NCI-H510A (cell line): Measurements from ENCODE around the gene TECTA.

ENCODE experiments used
- DNase-seq: peaks from one replicate; lab custom pipeline; 2025; lab: John Stamatoyannopoulos, UW

TECTA gene

DNA sequence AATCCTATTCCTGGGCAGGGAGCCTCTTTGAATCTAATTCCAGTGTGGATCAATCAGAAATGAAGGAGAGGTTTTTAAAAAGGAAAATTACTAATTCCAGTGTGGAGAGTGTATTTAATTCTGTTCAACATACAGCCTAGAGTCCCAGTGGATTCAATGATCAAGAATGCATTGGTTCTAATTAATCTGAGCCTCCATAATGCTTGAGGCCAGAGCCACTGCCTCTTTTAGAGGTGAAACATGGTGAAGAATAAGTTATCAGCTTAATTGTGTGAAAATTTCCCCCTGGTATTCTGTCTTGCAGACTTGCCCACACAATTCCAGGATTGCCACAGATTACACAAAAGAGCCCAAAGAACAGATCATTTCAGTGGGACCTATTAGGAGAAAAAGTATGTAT is 87.7 kb downstream of the TECTA start:
- no peak for DNase-seq

DNA sequence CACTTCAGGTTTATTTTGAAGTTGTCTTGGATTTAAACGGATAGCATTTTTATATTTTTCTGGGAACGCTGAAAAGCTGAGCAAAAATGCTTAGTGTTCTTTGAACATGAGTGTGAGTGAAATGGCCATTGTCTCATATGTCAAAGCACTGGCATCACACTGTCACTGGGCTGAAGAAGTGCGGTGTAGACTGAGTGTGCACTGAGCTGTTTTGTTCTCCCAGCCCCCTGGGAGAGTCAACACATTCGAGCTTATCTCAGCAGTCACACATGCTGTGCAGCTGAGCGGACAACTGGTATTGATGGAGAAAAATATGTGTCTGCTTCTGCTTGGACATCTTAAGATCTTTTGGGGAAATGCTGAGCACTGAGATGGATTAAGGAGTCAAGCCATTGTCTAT is 90.8 kb downstream of the TECTA start:
- DNase-seq, result no peak

DNA sequence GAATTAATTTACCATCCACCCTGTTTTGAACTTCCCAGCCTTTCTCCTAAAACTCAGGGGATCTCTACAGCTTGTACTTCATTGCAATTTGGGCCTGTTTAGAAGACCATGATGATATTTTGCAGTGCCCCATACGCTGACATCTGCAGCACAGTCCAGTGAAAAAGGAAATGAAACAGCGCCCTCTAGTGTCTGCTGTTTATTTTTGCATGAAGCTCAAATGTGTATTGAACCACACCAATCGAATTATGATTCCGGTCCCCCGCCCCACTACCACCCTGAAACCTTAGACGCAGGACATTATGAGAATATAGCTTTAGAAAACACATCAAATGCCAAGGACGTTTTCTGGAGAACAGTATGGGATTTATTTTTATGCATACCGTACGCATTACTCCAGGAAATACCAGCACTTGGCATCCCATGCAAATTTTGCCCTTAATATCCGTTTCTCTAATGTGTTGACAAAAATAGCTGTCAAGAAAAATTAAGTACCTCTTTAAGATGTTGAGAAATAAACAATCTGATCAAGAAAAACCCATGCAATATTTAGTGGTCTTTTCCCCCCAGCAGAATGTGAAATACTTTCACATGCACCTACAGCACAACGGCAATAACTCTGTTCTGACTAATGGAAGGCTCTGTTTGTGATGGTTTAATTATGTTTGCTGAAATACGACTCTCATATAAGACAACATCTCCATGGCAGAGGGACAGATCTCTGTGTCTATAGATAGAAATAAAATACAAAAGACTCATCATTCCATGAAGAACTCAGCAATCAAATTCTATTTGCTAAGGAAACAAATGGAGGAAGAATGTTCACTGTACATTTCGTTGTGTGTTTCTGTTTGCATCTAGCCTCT is 93.9 kb downstream of the TECTA start:
- no peak for DNase-seq

DNA sequence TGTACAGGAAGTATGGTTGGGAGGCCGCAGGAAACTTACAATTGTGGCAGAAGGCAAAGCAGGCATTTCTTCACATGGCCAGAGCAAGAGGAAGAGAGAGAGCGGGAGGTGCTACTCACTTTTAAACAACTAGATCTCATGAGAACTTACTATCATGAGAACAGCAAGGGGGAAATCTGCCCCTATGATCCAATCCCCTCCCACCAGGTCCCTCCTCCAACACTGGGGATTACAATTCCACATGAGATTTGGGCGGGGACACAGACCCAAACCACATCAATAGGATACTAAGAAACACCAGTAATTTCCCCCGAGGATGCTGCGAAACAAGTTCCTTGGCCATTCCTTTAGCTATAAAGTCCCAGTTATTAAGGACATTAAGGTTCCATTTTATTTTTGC is 97.4 kb downstream of the TECTA start:
- no peak for DNase-seq

DNA sequence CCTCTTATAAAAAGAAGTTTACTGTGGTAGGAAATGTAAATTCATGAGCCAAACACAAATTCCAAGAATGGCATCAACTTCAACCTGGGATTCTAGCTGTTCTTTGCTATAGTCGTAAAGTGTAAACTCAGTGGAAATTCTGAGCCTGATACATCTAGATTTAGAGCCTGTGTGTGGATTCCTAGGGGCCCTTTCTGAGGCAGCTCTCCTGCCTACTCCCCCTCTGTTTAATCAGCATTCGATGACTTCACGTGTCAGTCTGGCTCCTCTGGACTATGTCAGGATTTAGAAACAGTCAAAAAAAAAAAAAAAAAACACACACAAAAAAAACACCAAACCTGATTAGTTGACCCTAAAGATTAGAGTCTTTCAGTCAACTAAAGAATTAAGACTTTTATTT is 98.5 kb downstream of the TECTA start:
- no peak for DNase-seq

DNA sequence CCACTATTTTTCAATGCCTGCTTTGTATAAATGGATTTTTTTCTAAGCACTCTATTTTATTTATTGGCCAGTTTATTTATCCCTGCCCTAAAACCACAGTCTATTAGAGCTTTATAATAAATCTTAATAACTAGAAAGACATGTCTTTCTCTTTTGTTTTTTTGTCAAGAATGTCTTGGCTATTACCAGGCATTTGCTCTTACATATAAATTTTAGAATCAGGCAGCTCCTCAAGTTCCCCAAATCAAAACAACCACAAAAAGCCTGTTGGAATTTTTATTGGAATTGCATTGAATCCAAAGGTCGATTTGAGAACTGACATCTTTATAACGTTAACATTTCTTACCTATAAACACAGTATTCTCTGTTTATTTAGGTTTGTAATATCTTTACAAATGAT is 105.8 kb downstream of the TECTA start:
- DNase-seq, result no peak

DNA sequence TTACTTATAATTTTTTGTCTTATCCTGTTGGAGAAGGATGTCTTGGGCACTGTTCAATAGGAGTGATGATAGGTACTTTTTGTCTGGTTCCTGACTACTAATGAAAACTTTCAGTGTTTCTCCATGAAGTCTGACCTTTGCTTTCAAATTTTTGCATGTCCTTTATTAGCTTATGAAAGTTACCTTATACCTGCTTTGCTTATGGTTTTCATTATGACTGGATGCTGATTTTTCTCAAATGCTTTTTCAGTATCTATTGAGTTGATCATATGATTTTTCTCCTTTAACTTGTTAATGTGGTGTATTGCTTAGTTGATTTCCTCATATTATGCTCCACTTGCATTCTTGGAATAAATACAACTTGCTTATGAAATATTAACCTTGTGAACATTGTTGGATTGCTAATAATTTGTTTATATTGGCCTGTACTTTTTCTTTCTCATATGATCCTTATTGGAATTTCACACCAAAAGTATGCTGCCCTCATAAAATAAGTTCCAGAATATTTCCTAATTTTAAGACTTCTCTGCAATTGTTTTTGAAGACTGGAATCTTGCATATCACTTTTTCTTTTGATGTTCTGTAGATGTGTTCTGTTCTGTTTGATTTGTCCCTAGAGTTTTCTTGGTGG is 106.6 kb downstream of the TECTA start:
- DNase-seq, result no peak

DNA sequence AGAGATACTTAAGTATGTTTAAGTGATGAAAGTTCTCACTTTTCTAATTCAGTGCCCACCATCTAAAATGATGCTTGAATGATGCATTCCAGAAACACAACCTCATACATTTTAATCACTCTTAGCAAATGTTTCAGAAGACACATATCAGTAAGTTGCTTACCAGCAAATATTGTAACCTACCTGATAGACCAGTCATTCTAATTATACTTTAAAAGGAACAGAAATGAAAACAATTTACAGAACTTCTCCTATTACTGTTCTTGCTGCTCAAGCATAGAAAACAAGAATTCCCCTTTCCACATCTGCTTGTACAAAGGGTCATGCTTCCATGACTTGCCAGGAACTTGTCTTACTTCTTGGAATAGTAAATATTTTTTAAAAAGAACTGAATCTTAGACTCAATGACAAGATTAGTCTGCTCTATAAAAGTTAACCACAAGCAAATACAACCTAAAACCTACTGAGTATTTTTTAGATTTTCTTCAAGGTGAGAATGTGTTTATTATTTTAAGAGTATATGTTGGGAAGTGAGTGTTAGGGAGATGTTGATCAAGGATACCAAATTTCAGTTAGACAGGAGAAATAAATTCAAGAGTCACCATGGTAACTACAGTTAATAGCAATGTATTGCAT is 109.5 kb downstream of the TECTA start:
- no peak for DNase-seq

DNA sequence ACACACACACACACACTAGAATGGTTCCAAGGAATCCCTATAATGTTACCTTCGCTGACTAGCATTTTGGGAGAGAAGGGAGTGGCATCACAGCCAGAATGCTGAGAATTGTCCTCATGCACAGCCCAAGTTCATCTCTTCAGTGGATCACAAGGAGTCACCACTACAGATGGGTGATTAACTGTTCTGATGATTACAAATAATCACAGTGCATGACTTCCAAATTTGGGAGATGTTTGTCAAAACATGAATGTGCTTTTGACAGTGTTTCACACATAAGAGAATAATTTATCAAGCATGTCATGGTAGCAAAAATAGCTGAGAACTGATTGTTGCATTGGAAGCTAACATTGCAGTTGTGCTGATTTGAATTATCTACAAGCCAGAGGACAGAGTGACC is 110.6 kb downstream of the TECTA start:
- DNase-seq, result no peak

DNA sequence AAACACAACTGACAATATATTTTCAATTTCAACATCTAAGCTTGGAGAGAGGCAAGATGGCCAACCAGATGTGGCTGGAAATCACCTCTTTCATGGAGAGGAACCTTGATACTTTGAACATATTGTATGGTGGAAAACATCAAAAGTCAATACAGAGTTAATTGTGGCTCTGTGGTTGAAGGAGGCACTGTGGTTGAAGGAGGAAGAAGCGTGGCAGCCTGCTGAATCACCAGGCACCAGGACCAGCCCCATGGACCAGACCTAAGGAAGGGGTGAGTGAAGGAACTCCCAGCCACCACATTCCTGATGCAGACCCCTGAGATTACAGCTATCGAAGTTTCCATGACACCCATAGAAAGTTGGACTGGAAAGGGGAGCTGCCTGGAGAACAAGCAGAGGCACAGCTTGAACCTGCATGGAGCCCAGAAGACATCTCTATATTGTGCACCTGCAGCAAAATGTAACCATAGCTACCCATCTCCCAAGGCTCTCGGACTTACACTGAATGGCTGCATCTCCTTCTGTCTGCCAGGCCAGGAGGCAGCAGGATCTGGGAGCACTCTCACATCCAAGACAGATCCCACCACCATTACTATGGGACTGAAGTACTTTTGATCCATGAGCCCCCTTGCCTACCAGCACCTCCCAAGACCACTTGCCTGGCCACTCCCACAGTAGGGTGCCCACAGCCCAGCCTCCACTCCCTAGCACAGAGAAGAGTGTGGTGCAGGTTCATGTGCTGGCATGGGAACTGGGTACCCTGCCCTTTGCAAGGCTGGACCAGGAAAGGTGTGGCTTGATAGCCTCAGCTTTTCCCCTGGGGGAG is 111.7 kb downstream of the TECTA start:
- DNase-seq, result no peak

DNA sequence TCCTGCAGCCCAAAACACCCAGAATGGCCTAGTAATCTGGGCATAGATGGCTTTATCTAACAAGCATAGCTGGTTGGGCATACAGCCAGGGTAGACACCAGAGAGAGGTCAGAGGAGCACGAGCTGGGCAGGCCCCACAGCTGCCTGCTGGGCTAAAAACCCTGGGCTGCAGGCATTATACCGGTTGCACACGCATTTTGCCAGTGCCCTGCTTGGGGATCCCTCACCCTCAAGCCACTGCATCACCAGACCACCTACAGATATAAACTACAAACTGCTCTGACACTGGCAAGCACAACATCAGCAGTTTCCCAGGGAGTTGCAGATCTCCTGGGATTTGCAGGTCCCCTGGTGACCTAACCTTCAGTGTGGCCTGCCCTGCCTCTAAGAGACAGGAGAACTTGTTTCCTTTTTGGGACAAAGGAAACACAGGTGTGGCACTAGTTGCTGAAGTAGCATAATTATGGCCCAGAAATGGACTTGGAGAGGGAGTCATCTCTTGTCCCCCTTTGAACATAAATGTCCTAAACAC is 112.4 kb downstream of the TECTA start:
- DNase-seq, result no peak

DNA sequence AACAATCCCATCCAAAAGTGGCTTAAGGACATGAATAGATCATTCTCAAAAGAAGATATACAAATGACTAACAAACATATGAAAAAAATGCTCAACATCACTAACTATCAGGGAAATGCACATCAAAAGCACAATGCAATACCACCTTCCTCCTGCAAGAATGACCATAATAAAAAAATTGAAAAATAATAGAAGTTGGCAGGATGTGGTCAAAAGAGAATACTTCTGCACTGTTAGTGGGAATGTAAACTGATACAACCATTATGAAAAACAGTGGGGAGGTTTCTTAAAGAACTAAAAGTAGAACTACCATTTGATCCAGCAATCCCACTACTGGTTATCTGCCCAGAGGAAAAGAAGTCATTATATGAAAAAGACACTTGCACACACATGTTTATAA is 113.8 kb downstream of the TECTA start:
- DNase-seq, result no peak

DNA sequence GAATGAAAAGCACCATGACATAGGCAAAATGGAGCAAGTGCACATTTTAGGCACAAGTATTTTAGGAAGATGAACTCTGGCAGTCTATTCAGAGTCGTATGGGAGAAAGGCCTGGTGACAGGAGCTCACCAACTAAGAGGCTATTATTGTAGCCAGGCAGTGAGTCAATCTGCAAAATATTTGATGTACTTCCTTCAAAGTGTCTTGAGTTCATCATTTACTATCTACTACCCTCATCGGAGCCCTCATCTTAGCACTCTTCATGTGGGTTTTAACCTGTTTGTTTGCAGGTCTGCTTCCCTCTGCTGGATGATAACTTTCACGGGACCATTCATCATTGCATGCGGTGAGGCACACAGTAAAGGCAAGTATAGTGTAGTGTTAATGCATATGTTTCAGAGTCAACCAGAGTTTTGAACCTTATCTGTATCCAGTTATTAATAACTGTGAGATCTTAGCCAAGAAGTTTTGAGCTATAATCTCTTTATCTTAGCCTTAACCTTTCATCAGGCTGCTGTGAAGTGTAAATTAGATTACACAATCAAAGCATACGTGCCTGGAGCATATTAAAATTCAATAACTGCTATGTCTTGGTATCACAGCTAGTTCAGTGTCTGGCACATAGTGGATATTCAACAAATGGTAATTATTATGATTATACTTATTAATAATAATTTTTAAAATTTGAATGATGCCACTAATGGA is 120.6 kb downstream of the TECTA start:
- no peak for DNase-seq

DNA sequence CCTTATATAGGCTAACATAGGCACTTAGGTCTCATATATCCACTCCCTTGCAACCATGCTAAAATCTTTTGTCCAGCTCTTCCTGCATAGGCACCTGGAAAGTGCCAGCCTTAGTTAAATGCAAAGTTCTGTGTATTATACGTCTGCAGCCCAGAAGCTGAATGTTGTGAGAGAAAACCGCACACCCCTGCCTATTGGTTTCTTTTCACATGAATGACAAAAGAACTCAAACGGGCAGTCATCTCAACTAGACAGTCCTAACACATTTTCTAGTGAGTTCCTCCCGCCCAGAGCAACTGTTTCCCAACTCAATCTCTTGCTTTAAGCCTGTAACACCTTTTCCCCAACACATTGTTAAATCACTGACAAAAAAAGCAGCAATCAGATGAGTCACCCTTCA is 122.1 kb downstream of the TECTA start:
- DNase-seq, result no peak

DNA sequence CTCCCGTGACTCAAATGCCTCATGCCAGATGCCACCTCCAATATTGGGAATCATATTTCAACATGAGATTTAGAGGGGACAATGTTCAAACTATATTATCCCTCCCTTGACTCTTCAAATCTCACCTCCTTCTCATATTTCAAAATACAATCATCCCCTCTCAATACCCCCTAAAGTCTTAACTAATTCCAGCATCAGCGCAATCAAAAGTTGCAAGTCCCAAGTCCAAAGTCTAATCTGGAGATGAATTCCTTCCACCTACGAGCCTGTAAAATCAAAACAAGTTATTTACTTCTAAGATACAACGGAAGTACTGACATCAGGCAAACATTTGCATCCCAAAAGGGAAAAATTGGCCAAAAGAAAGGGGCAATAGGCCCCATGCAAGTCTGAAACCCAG is 124.3 kb downstream of the TECTA start:
- no peak for DNase-seq

DNA sequence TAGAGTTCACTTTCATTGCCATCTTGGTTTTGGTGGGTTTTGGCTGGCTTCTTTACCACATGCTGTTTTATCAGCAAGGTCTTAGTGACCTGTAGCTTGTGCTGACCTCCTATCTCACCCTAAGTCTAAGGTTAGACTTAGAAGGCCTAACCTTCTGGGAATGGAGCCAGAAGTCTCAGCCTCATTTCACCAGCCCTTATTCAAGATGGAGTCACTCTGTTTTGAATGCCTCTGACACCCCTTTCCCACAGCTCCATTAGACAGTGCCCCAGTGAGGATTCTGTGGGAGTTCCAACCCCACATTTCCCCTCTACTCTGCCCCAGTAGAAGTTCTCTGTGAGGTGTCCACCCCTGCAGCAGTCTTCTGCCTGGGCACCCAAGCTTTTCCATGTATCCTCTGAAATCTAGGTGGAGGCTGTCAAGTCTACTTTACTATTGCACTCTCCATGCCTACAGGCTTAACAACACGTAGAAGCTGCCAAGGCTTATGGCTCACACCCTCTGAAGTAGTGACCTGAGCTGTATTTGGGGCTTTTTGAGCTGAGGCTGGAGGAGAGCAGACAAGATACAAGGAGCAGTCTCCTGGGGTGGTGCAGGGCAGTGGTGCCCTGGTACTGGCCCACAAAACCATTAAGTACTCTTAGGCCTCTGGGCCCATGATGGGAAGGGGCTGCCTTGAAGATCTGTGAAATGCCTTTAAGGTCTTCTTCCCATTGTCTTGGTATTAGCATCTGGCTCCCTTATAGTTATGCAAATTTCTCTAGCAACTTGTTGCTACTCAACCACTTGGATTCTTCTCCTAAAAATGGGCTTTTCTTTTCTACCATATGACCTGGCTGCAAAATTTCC is 125.6 kb downstream of the TECTA start:
- DNase-seq, result no peak

DNA sequence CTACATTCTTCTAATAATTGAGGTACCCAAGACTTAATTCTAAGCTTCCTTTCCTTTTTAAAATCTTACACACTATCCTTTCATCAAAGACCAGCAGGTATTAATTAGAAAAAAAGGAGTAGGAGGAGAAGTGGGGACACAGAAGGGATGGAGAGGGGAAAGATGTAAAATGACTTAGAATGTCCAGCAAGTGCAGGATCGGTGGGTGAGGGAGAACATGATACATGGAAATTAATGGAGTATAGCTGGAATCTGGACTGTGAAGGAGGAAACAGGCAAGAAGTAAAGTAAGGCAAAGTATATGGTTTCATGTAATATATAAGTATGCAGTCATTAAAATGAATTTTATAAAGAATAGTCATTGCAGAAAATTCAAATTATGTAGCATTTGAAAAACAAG is 127.8 kb downstream of the TECTA start:
- no peak for DNase-seq

DNA sequence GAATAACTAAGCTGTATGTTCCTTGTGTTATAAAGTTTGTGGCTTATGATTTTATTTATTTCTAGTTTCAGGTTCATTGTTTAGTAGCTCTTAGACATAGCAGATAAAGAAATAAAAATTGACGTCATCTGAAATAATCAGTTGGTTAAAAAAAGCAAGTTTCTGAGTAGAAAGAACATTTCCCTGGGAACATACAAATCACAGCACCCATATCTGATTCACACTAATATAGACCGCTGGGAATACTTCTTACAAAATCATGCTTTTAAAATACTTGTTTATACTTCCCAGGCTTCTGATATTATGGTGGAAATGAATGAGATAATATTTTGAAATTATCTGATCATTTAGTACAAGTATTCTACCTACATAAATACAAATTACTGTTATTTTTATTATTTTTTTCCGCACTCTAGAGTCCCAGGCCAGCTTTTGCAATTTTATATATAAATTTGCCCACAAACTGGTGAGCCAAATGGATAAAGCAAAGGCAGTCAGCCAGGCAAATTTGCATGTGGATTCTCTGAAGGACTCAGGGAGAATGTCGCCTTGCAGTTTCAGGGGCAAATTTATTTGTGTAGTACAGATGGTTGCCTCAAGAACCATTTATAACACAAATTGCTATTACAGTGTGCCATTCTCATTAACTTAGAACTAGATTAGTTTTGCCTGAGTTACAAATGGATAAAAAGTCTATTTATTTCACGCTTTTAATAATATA is 128.6 kb downstream of the TECTA start:
- DNase-seq, result no peak

DNA sequence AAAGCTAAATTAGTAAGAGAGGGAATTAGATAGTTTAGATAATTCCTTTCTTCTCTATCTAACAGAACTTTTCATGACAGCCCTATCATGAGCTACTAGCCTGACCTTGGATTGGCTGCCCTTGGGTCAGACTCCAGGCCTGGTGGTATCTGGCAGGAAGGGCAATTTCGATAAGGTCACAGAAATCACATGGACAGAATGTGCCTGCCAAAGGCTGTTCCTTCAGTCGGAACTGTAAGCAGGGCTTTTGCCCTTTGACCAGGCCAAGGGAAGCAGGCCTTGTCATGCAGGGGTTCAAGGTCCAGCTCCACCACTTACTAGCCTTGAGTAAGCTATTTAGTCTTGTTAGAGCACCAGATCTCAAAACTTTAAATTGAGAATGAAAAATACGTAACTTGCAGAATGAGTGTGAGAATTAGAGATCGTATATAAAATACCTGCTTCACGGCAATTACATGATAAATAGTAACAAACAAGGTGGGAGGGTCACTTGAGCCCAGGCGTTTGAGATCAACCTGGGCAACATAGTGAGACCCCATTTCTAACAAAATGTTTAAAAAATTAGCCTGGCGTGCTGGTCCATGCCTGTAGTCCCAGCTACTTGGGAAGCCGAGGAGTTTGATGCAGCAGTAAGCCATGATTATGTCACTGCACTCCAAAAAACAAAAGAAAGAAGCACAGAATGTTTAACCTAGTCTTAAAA is 130.7 kb downstream of the TECTA start:
- DNase-seq, result no peak
